GM23248 (cell line): Measurements from ENCODE around the gene CTAGE9. TPM values are rescaled to one million over a fixed set of nuclear protein-coding genes. Genes with fewer than 3 reads are reported as not detected.
"Not testable (repeated sequence)": the region's sequence is repeated elsewhere in the genome, so short reads cannot be mapped to it uniquely, and the experiment has no call there.

Experiments
- DNase-seq: peaks from one replicate; pipeline ENCODE4 v3.0.0-alpha.2; 2015
- H2AFZ ChIP-seq: fragments of 200-600 bp; sonication (generic); 2 replicates; pipeline ENCODE4 v1.6.1; 2016; ENCODE audit warnings: antibody characterized with exemption
- H3F3A ChIP-seq: fragments of 200-600 bp; sonication (generic); 2 replicates; pipeline ENCODE4 v1.6.1; 2016; ENCODE audit warnings: mild to moderate bottlenecking, antibody characterized with exemption, mixed run types; ENCODE audit not compliant: insufficient read depth
- H3K27ac ChIP-seq: fragments of 200-600 bp; sonication (generic); 2 replicates; pipeline ENCODE4 v1.5.1; 2016; ENCODE audit warnings: mild to moderate bottlenecking
- H3K27me3 ChIP-seq: fragments of 200-600 bp; sonication (generic); replicated peaks from 2 replicates; pipeline ENCODE4 v1.6.1; 2016; ENCODE audit warnings: mild to moderate bottlenecking; ENCODE audit not compliant: insufficient read depth
- H3K36me3 ChIP-seq: fragments of 200-600 bp; sonication (generic); 2 replicates; pipeline ENCODE4 v1.6.1; 2016; ENCODE audit warnings: low read depth, mild to moderate bottlenecking
- H3K4me1 ChIP-seq: fragments of 200-600 bp; sonication (generic); 2 replicates; pipeline ENCODE4 v1.6.1; 2016; ENCODE audit warnings: mild to moderate bottlenecking; ENCODE audit not compliant: insufficient read depth
- H3K4me2 ChIP-seq: fragments of 200-600 bp; sonication (generic); one replicate; pipeline ENCODE4 v1.6.1; 2016; ENCODE audit warnings: mild to moderate bottlenecking; ENCODE audit not compliant: unreplicated experiment
- H3K4me3 ChIP-seq: fragments of 200-600 bp; sonication (generic); 2 replicates; pipeline ENCODE4 v1.5.1; 2016; ENCODE audit warnings: mild to moderate bottlenecking
- H3K79me2 ChIP-seq: fragments of 200-600 bp; sonication (generic); 2 replicates; pipeline ENCODE4 v1.6.1; 2016; ENCODE audit warnings: mild to moderate bottlenecking; ENCODE audit not compliant: insufficient read depth
- H3K9ac ChIP-seq: fragments of 200-600 bp; sonication (generic); 2 replicates; pipeline ENCODE4 v1.6.1; 2016; ENCODE audit warnings: mild to moderate bottlenecking
- H3K9me2 ChIP-seq: fragments of 200-600 bp; sonication (generic); 2 replicates; pipeline ENCODE4 v1.6.1; 2016; ENCODE audit warnings: mixed run types, mild to moderate bottlenecking, moderate library complexity; ENCODE audit not compliant: insufficient read depth
- H3K9me3 ChIP-seq: fragments of 200-600 bp; sonication (generic); one replicate; pipeline ENCODE4 v1.6.1; 2017; ENCODE audit warnings: low read depth
- H4K20me1 ChIP-seq: fragments of 200-600 bp; sonication (generic); 2 replicates; pipeline ENCODE4 v1.6.0; 2016; ENCODE audit not compliant: insufficient read depth
- EZH2 ChIP-seq: fragments of 200-600 bp; sonication (generic); IDR thresholded peaks from 2 replicates; pipeline ENCODE4 v1.6.1; 2018; ENCODE audit warnings: antibody characterized with exemption, mild to moderate bottlenecking; ENCODE audit not compliant: insufficient read depth, poor library complexity, severe bottlenecking
- EZH2phosphoT487 ChIP-seq: fragments of 200-600 bp; sonication (generic); IDR thresholded peaks from 2 replicates; pipeline ENCODE4 v1.6.1; 2018; ENCODE audit warnings: antibody characterized with exemption, moderate library complexity, mild to moderate bottlenecking, low read depth; ENCODE audit not compliant: insufficient read depth
- WGBS, 2 experiments: methylation state at CpG; one replicate each; pipeline ENCODE4 v1.1.6; 2015 to 2017; ENCODE audit warnings: low lambda C conversion rate in 2 of 2, low coverage in 1 of 2; ENCODE audit errors: missing lambda C conversion rate in 2 of 2; 5-methylcytosine and 5-hydroxymethylcytosine counted together
- in situ Hi-C: fragments of 300-500 bp; cut with MboI; formaldehyde crosslinking; loops from 2 replicates; pipeline ENCODE4 v1.15.0; 2020
- polyA plus RNA-seq: library from polyadenylated mRNA; unstranded; fragments of >200 nt; fragmentation: Nextera tagmentation; extraction: Ambion mirVana; gene quantifications from 2 replicates; pipeline ENCODE4 v1.2.1, GENCODE V29; 2016
- total RNA-seq: library from RNA; depleted of rRNA; stranded (reverse); fragments of >200 nt; shearing (Covaris generic); gene quantifications from 2 replicates; pipeline ENCODE4 v1.2.3, GENCODE V29; 2014

CTAGE9 gene
- total and polyA plus RNA-seq, 2 experiments from 2014 or later: not detected

DNA sequence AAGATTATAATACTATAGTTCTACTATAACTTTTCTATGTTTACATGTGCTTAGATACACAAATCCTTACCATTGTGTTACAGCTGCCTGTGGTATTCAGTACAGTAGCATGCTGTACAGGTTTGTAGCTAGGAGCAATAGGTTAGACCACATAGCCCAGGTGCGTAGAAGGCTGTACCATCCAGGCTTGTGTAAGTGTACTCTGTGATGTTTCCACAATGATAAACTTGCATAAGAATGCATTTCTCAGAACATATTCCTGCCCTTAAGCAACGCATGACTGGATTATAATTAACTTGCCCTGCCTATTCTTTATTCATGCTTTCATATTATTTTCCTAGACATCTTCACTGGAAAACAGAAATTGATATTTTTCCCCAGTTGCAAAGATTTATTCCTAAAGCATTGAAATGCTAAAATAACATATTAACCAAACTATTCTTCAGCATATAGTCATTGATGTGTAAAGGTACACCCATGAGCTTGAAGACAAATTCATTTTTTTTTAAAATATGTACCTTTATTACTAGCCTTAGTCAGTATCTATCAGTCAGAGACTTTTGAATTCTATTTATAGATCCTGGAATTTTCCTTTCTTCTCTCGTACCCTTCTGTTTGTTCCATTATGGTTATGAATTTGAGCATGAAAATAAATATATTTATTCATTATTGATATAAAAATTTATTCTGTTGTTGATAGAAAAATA, 7.2 kb upstream of the CTAGE9 start:
- DNase-seq: no peak
- Histone ChIP-seq H3K9me2 (no peaks in the 10 kb centered on the region), H3K4me2 (no peak overlapping the region), H4K20me1 (no peaks in the 10 kb centered on the region), H3K9me3 (no peaks in the 10 kb centered on the region), H3F3A (no peaks in the 10 kb centered on the region), H3K4me1 (no peaks in the 10 kb centered on the region), H3K9ac (no peak overlapping the region), H2AFZ (no peak overlapping the region), H3K79me2 (no peaks in the 10 kb centered on the region), H3K36me3 (no peaks in the 10 kb centered on the region), H3K4me3 (no peak overlapping the region), H3K27ac (no peak overlapping the region), H3K27me3 (no peaks in the 10 kb centered on the region)
- TF ChIP-seq EZH2: no peak
- TF ChIP-seq EZH2phosphoT487: no peak
- in situ Hi-C loops: no loop called here
- 77 to 80% methylated on average over 3 of the region's 3 CpGs for WGBS, 2 experiments

DNA sequence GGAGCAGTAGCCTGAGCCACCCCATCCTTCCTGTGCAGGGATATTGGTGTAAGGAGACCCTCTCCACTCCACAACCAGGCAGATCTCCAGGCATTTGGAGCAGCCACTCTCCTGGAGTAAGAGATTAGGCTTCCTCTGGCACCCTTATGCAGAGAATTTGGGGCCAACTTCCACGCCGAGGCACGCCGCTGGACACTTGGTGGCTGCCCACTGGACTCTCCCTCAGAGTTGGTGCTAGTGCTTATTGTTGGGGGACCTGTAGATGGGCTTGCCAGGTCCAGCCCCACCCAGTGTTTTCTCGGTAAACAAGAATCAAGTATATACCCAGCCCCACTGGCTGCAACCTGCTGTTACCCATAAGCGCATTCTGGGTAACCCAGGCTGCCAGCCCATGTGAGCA, 4.8 kb upstream of the CTAGE9 start:
- H3K27ac ChIP-seq, H3F3A ChIP-seq, H3K4me1 ChIP-seq, H2AFZ ChIP-seq, H3K9ac ChIP-seq, H3K4me3 ChIP-seq, in situ Hi-C loops, H3K36me3 ChIP-seq, H3K79me2 ChIP-seq, DNase-seq, H4K20me1 ChIP-seq, H3K4me2 ChIP-seq, H3K9me3 ChIP-seq, H3K27me3 ChIP-seq, H3K9me2 ChIP-seq: not testable (repeated sequence)
- WGBS, 2 experiments: 99 to 100% methylated on average over 6 of the region's 6 CpGs

DNA sequence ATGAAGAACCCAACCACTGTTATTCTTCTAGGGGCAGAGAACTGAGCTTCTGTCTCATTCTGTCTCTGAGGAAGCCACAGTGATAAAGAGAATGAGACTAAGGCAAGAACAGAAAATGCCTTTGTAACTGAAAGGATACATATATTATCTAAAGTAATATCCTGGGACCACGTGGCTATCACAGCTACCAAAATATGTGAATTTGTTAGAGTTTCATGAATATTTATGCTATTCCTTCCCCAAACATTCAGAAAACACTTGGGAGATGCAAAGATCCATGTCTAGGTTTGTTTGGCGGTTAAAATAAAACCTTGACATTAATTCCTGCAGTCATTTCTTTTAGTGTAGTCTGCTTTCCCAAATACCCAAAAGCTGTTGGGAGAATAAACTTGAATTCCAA, 6.9 kb downstream of the CTAGE9 start:
- H3K9me3 ChIP-seq, H2AFZ ChIP-seq, in situ Hi-C loops, H3K4me3 ChIP-seq, DNase-seq, H4K20me1 ChIP-seq, H3K79me2 ChIP-seq, H3K27me3 ChIP-seq, H3K4me2 ChIP-seq, H3K9ac ChIP-seq, H3K27ac ChIP-seq, H3K36me3 ChIP-seq, H3F3A ChIP-seq, H3K9me2 ChIP-seq, H3K4me1 ChIP-seq: not testable (repeated sequence)
- WGBS, 2 experiments: no CpG with 5 or more reads among the region's 2 CpGs

DNA sequence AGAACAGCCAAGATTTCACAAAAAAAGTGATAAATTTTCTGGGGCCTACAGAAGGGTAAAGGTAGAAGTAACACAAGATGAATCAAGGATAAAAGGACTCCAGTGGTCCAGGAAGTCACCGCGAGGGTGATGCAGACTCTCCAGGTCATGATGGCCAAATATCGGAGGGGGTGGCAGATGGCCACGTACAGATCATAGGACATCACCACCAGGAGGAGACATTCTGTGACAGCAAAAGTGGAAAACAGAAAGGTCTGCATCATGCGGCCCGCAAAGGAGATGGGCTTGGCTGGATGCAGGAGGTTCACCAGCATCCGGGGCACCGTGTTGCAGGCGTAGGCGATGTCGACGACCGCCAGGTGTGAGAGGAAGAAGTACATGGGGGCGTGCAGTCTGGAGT, 10.0 kb downstream of the CTAGE9 start:
- H3K9me2 ChIP-seq, H3K4me3 ChIP-seq, H2AFZ ChIP-seq, H3F3A ChIP-seq, H3K36me3 ChIP-seq, H3K4me2 ChIP-seq, H3K4me1 ChIP-seq, H4K20me1 ChIP-seq, in situ Hi-C loops, H3K79me2 ChIP-seq, H3K9me3 ChIP-seq, H3K27me3 ChIP-seq, H3K9ac ChIP-seq, DNase-seq, H3K27ac ChIP-seq: not testable (repeated sequence)
- WGBS, 2 experiments: no CpG with 5 or more reads among the region's 14 CpGs

DNA sequence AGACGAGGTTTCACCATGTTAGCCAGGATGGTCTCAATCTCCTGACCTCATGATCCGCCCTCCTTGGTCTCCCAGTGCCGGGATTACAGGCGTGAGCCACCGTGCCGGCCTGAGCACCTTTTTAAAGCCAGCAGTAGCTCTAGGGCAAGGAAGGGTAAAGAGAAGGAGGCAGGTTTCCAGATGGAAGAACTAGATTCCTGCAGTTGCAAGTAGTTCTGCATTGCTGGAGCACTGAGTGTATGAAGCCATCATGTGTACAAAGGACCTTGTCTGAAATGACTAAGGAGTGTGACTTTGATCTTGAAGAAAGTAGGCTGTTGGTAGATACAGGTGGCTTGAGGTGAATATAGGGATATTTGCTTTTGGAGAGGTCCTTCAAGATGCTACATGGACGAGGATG, 13.9 kb downstream of the CTAGE9 start:
- no peak overlapping the region for H3K4me3 ChIP-seq
- H3K9me3 ChIP-seq: no peaks in the 10 kb centered on the region
- no peak for DNase-seq
- no peak overlapping the region for H3K9ac ChIP-seq
- H4K20me1 ChIP-seq: no peaks in the 10 kb centered on the region
- no peaks in the 10 kb centered on the region for H3K36me3 ChIP-seq
- H3F3A ChIP-seq: no peaks in the 10 kb centered on the region
- H3K27me3 ChIP-seq: no peaks in the 10 kb centered on the region
- no peak overlapping the region for H2AFZ ChIP-seq
- WGBS, 2 experiments: 92 to 96% methylated on average over 7 of the region's 7 CpGs
- in situ Hi-C loops: loop anchor here (10.0 to 25.0 kb wide), 2 partner anchors 218 to 540 kb away; no protein-coding TSS in a partner anchor
- no peaks in the 10 kb centered on the region for H3K4me1 ChIP-seq
- H3K79me2 ChIP-seq: no peaks in the 10 kb centered on the region
- H3K9me2 ChIP-seq: no peaks in the 10 kb centered on the region
- no peak overlapping the region for H3K4me2 ChIP-seq
- no peak overlapping the region for H3K27ac ChIP-seq
- TF ChIP-seq EZH2 (no peak), EZH2phosphoT487 (no peak)
